HG02623 (cell line): Measurements from ENCODE around the gene TBC1D3I.
"Not testable (repeated sequence)": the region's sequence is repeated elsewhere in the genome, so short reads cannot be mapped to it uniquely, and the experiment has no call there.

Source experiments
- ATAC-seq: cut with Tn5 transposase; IDR thresholded peaks from one replicate; pipeline ENCODE4 v1.9.1; 2021; ENCODE audit warnings: moderate library complexity; ENCODE audit not compliant: unreplicated experiment

Gene TBC1D3I

GRCh38 chr17:36207383-36207782 is 57.0 kb downstream of the TBC1D3I start:
- not testable (repeated sequence) for ATAC-seq

- ATAC-seq: not testable (repeated sequence)
Observed at GRCh38 chr17:36206486-36206821, 57.9 kb downstream of the TBC1D3I start.

- ATAC-seq: no peak
Observed at GRCh38 chr17:36205637-36206485, 58.5 kb downstream of the TBC1D3I start.

- no peak for ATAC-seq
Observed at GRCh38 chr17:36204724-36205500, 59.5 kb downstream of the TBC1D3I start.
